AG09319 (cell line): ENCODE data around the gene LONP2.

Experiments
- DNase-seq: peaks from one replicate; pipeline ENCODE4 v3.0.0-alpha.2; 2010; ENCODE audit warnings: low read depth; ENCODE audit errors: extremely low read depth
- TF ChIP-seq, protein P1 (sequence below): IDR thresholded peaks from 2 replicates; pipeline ENCODE4 v1.5.1; 2011; ENCODE audit warnings: low read depth, mild to moderate bottlenecking, inconsistent platforms, low read length, moderate library complexity

Gene LONP2, protein sequence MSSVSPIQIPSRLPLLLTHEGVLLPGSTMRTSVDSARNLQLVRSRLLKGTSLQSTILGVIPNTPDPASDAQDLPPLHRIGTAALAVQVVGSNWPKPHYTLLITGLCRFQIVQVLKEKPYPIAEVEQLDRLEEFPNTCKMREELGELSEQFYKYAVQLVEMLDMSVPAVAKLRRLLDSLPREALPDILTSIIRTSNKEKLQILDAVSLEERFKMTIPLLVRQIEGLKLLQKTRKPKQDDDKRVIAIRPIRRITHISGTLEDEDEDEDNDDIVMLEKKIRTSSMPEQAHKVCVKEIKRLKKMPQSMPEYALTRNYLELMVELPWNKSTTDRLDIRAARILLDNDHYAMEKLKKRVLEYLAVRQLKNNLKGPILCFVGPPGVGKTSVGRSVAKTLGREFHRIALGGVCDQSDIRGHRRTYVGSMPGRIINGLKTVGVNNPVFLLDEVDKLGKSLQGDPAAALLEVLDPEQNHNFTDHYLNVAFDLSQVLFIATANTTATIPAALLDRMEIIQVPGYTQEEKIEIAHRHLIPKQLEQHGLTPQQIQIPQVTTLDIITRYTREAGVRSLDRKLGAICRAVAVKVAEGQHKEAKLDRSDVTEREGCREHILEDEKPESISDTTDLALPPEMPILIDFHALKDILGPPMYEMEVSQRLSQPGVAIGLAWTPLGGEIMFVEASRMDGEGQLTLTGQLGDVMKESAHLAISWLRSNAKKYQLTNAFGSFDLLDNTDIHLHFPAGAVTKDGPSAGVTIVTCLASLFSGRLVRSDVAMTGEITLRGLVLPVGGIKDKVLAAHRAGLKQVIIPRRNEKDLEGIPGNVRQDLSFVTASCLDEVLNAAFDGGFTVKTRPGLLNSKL

DNA sequence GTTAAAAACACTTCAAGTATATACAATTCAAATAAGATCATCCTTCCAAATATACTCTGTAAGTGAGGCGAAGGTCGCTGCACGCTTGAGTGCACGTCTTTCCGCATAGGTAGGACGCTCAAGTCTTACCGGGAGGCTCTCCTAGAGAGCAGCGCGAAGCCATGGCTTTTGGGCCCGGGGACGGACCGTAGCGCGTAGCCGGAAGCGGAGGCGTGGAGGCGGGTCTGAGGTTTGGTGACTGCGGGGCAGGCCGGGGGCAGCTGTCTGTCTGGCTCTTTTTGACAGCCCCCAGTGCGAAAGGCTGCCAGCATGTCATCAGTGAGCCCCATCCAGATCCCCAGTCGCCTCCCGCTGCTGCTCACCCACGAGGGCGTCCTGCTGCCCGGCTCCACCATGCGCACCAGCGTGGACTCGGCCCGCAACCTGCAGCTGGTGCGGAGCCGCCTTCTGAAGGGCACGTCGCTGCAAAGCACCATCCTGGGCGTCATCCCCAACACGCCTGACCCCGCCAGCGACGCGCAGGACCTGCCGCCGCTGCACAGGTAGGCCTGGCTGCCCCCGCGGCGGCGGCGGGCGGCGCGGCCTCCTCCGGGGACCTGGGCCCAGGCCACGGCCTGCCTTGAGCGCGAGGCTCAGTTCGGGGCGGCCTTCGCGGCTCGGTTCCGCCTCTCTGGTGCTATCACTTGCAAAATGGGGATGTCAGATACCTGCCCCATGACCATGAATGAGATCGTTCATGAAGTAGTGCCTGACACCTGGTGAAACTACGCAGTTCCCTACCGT is at the start of gene LONP2:
Gene LONP2, plus strand, starts transcription at position 221 of the 783 bp plus-strand sequence. Its CDS starts 89 bp downstream, at position 310.
- peak; percentile 54 for DNase-seq

DNA sequence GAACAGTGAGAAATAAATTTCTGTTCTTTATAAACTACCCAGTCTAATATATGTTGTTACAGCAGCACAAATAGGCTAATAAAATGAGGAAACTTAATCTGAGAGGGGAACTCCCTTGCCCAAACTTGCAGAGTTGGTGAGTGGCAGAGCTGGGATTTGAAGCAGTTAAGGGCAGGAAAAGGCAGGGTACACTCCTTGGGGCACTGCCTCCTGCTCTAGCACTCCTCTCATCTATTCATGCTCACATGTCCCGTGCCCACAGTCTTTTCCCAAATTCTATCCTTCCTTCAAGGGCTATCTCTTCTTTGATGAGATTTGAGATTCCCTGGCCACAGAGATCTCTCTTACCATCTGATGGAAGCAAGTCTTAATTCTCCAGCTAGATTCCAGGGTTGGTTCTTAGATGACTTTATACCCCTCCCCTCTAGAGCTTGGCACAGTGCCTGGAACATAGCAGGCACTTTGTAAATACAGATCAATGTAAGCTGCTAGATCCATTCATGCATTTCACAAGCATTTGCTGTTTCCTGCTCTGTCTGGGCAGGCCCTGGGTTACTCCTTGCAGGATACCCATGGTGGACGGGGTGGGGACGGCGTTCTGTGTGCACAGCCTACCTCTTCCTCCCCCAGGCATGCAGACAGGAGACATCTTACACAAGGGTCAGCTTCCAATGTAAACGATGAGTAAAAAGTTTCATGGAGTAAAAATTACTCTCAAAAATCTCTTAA is 49.1 kb upstream of the LONP2 start:
- DNase-seq, result no peak
- TF ChIP-seq, protein P1, sequence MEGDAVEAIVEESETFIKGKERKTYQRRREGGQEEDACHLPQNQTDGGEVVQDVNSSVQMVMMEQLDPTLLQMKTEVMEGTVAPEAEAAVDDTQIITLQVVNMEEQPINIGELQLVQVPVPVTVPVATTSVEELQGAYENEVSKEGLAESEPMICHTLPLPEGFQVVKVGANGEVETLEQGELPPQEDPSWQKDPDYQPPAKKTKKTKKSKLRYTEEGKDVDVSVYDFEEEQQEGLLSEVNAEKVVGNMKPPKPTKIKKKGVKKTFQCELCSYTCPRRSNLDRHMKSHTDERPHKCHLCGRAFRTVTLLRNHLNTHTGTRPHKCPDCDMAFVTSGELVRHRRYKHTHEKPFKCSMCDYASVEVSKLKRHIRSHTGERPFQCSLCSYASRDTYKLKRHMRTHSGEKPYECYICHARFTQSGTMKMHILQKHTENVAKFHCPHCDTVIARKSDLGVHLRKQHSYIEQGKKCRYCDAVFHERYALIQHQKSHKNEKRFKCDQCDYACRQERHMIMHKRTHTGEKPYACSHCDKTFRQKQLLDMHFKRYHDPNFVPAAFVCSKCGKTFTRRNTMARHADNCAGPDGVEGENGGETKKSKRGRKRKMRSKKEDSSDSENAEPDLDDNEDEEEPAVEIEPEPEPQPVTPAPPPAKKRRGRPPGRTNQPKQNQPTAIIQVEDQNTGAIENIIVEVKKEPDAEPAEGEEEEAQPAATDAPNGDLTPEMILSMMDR, result no peak

More for the DNA sequence above, at the start of gene LONP2:
- TF ChIP-seq, protein P1, result no peak

DNA sequence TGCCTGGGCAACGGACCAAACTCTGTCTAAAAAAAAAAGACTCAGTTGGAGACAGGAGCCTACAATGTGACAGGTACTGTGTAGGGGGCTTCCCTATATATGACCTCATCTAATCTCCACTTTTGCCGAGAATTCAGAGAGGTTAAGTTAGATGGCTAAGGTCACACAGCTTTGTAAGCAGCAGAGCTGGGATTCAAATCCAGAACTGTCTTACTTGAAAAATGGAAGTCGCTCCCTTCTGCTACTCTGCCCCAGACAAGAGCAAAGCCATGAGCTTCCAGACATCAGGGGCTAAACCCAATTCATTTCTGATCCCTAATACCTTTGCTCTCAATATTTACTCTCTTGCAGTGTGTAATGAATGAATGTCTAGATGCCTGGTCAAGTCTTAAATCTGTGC is 46.8 kb upstream of the LONP2 start:
- no peak for DNase-seq
- TF ChIP-seq, protein P1, result no peak

DNA sequence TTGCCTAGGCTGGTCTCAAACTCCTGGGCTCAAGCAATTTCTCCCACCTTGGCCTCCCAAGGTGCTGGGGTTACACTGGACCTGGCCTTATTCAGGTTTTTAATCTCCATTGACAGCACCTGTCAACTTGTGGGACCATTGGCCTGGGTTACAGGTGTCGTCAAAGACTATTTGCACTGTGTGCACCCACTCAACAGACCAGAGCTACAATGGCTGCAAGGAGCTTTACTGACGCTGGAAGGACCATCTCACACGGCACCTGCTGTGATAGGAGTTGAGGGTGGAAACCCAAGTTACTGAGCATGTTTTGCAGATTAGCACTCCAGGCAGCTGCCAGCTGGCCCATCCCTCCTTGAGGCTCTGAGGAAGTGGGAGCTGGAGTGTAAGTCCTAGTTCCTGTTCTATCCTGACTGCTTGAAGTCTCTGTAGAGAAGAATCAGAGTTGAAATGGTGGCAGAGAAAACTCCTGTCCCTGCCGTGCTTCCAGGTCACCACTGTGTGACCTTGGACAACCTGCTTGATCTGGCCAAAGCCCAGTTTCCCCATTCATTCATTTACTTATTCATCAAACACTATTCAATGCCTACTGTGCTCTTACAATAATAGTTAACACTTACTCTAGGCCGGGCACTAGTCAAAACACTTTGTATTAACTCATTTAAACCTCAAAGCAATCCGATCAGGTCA is 42.4 kb upstream of the LONP2 start:
- DNase-seq, result no peak
- TF ChIP-seq, protein P1, result no peak

DNA sequence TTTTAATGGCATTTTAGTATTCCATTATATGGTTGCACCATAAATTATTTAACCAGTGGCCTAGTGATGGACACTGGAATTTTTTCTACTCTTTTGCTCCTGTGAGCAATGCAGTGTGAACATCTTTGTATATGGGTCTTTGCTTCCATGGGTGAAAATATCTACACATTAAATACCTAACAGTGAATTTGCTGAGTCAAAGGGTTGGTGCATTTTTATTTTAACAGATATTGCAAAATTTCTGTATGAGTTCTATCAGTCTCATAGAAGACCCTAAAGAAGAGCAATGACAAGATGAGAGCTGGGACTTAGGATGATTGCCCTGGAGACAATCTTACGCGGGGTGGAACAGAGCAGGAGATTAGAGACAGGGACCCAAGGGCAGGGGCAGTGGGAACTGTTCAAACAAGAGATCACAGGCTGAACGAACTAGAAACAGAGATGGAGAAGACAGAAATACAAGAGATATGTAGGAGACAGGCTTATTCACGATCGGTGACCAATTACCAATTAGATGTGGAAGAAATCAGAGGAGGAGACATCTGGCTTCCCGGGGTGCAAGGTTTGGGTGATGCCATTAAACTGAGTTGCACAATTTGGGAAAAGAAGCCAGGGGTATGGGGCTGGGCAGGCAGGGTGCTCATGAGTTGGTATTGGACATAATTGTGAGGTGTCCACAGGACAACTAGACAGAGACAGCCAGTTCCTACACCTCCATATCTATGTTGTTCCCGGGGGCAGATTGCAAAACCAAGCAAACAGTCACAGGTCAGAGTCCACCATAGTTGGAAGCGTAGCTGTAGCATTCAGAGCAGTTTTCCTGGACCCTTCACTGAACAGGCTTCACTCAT is 39.9 kb upstream of the LONP2 start:
- DNase-seq, result no peak
- TF ChIP-seq, protein P1, result no peak

DNA sequence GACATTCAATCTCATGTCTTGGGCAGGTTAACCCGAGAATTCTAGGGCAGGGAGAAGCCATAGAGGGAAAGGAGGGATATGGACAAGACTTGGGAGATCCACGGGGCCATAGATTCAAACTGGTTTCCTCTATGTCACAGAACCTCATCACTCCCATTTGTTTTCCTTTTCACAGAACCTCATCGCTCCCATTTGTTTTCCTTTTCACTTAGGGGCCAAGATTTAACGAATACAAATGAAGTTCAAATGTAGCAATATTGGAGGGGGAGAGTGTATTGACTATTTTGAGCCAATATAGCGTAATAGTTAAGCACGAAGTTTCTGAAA is 39.3 kb upstream of the LONP2 start:
- TF ChIP-seq, protein P1, result no peak
- no peak for DNase-seq
